Measurements from ENCODE around the gene ASS1. TPM values are rescaled to one million over a fixed set of nuclear protein-coding genes. Genes with fewer than 3 reads are reported as not detected.

ASS1 gene
- total RNA-seq, 1 donor from 2014 or later: 109 TPM

DNA sequence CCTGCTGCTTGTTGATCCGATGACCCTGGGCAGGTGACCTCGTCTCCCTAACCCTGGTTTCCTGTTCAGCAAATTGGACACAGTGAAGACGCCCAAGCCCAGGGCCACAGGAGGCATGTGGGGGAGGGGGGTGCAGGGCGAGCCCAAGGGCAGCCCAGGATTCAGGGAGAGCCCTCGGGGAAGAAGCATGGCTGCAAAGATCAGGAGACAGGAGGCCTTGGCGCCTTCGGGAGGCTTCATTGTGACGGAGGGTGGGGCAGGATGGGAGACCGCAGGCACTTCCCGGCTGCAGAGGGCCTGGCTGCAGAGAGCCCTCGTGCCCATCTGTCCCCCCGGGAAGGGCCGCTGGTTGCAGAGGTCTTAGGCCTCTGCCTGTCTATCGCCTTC lies 6.2 kb downstream of the ASS1 start:
- H3K9ac ChIP-seq (ENCODE audit: low read depth in 1 of 3, low read length in 3 of 3): no peak overlapping the region

DNA sequence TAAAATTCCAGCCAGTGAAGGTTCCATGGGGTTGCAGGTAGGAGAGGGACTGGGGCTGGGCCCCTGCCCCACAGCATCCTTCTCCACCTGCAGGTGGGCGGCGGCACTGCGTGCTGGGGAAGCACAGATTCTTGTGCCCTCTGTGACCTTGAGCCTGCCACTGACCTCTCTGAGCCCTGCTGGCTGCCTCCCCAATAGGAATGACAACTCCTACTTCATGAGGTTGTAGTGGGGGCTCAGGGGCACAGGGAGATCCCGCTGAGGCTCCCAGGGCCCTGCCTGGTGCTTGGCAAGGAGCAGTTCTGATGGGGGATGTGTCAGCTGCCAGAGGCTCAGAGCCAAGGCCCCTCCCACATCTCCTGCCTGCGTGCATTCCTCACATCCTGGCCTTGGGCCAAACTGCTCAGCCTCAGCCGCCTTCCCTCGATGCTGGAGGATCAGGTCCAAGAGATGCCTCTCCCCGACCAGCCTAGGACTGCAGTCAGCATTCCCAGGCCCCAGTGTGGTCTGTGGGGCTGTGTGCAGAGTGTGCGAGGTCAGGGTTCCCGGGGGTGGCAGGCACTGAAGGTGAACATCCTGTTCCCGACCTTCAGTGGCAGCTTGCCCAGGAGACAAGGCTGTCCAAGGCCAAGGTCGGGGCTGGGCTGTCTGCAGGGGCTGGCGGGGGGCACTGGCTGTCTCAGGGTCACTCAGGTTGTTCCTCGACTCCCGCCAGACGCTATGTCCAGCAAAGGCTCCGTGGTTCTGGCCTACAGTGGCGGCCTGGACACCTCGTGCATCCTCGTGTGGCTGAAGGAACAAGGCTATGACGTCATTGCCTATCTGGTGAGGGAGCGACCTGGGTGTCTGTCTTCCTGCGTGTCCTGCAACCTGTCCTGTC lies 7.0 kb downstream of the ASS1 start:
- H3K27me3 ChIP-seq (ENCODE audit: control insufficient read depth in 3 of 3, insufficient read depth in 3 of 3, low read length in 3 of 3): no peaks in the 10 kb centered on the region
- H3K9ac ChIP-seq (ENCODE audit: low read depth in 1 of 3, low read length in 3 of 3): peak overlapping the region in 1 of 3 donors; percentile 16
- no peaks in the 10 kb centered on the region for H3K36me3 ChIP-seq (ENCODE audit: control insufficient read depth in 3 of 3, insufficient read depth in 3 of 3, low read length in 3 of 3)
- no peak overlapping the region for H3K4me3 ChIP-seq (ENCODE audit: low read length in 3 of 3)
- no peaks in the 10 kb centered on the region for H3K9me3 ChIP-seq (ENCODE audit: control insufficient read depth in 3 of 3, low read length in 3 of 3)
- peaks cover 42 to 49% (median 45%) of the 10 kb centered on the region in 3 donors for H3K4me1 ChIP-seq (ENCODE audit: control insufficient read depth in 3 of 3, insufficient read depth in 3 of 3, low read length in 3 of 3)
- H3K27ac ChIP-seq (ENCODE audit: low read depth, low read length): no peak overlapping the region

More for the DNA sequence above, 6.2 kb downstream of the ASS1 start:
- H3K4me3 ChIP-seq (ENCODE audit: low read length in 3 of 3): no peak overlapping the region
- H3K36me3 ChIP-seq (ENCODE audit: control insufficient read depth in 3 of 3, insufficient read depth in 3 of 3, low read length in 3 of 3): no peaks in the 10 kb centered on the region
- H3K9me3 ChIP-seq (ENCODE audit: control insufficient read depth in 3 of 3, low read length in 3 of 3): no peaks in the 10 kb centered on the region
- no peaks in the 10 kb centered on the region for H3K27me3 ChIP-seq (ENCODE audit: control insufficient read depth in 3 of 3, insufficient read depth in 3 of 3, low read length in 3 of 3)
- peaks cover 49 to 56% (median 52%) of the 10 kb centered on the region in 3 donors for H3K4me1 ChIP-seq (ENCODE audit: control insufficient read depth in 3 of 3, insufficient read depth in 3 of 3, low read length in 3 of 3)
- H3K27ac ChIP-seq (ENCODE audit: low read depth, low read length): no peak overlapping the region

DNA sequence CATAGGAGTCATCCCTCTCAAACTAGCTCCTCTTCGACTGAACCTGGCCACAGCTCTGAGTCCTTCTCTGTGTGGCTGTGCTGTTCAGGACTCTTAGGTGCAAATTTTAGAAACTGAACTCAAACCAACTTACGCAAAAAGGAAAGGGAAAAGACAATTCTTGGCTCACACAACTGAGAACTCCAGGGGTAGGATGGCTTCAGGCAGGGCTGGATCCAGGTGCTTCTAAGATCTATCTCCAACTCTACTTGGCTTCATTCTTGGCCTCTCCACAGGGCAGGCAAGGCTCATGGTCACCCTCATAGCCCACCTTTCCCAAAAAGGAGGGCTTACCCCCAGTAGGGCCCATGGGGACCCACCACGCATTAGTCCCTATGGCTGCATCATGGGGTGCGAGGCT lies 8.1 kb downstream of the ASS1 start:
- peaks cover 31 to 39% (median 34%) of the 10 kb centered on the region in 3 donors for H3K4me1 ChIP-seq (ENCODE audit: control insufficient read depth in 3 of 3, insufficient read depth in 3 of 3, low read length in 3 of 3)
- no peak overlapping the region for H3K4me3 ChIP-seq (ENCODE audit: low read length in 3 of 3)
- no peak overlapping the region for H3K9ac ChIP-seq (ENCODE audit: low read depth in 1 of 3, low read length in 3 of 3)
- H3K27ac ChIP-seq (ENCODE audit: low read depth, low read length): no peak overlapping the region
- no peaks in the 10 kb centered on the region for H3K36me3 ChIP-seq (ENCODE audit: control insufficient read depth in 3 of 3, insufficient read depth in 3 of 3, low read length in 3 of 3)
- no peaks in the 10 kb centered on the region for H3K27me3 ChIP-seq (ENCODE audit: control insufficient read depth in 3 of 3, insufficient read depth in 3 of 3, low read length in 3 of 3)
- H3K9me3 ChIP-seq (ENCODE audit: control insufficient read depth in 3 of 3, low read length in 3 of 3): no peaks in the 10 kb centered on the region

DNA sequence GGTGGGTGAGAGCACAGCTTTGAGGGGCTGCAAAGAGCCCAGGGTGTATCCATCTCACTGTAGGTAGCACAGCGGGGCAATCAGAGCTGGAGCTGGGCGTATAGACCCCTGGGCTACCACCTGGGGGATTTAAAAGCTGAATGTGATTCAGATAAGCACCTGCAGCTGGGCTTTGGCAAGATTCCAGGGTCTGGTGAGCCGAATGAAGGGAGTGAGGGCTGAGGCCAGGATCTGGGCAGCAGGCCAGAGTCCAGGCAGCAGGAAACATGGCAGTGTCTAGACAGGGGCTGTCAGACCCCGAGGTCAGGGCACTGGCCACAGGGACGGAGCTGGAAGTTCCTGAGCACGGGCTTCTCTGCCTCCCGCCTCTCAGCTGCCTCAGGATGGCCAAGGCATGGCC lies 8.7 kb downstream of the ASS1 start:
- Histone ChIP-seq H3K27me3 (ENCODE audit: control insufficient read depth in 3 of 3, insufficient read depth in 3 of 3, low read length in 3 of 3) (no peaks in the 10 kb centered on the region), H3K9me3 (ENCODE audit: control insufficient read depth in 3 of 3, low read length in 3 of 3) (no peaks in the 10 kb centered on the region), H3K9ac (ENCODE audit: low read depth in 1 of 3, low read length in 3 of 3) (no peak overlapping the region), H3K4me3 (ENCODE audit: low read length in 3 of 3) (no peak overlapping the region), H3K36me3 (ENCODE audit: control insufficient read depth in 3 of 3, insufficient read depth in 3 of 3, low read length in 3 of 3) (no peaks in the 10 kb centered on the region), H3K27ac (ENCODE audit: low read depth, low read length) (no peak overlapping the region), H3K4me1 (ENCODE audit: control insufficient read depth in 3 of 3, insufficient read depth in 3 of 3, low read length in 3 of 3) (peaks cover 27 to 32% (median 30%) of the 10 kb centered on the region in 3 donors)

DNA sequence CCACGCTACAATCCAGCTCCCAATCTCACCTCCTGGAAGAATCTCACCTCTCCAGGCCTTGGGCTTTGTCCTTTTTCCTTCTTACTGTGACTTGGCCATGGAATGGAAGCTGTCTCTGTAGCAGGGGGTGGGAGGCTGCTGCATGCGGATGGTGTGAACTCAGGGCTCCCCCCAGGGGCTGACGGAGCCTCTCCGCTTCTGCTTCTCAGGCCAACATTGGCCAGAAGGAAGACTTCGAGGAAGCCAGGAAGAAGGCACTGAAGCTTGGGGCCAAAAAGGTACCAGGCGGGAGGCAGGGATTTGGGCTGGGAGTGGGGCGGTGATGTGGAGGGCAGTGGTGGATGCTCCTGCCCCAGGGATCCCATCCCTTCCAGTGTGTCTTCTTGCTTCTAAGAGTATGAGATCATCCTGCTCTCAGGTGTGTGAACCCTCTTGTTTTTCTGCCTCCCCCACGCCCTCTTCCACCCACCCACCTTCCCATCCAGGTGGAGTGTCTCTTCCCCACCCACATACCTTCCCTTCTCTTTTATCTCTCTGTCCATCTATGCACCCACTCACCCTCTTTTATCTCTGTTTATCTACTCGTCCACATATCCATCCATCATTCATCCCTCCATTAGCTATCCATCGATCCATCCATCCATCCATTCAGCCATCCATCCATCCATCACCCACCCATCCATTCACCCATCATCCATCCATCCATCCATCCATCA lies 9.5 kb downstream of the ASS1 start:
- Histone ChIP-seq H3K9ac (ENCODE audit: low read depth in 1 of 3, low read length in 3 of 3) (no peak overlapping the region), H3K36me3 (ENCODE audit: control insufficient read depth in 3 of 3, insufficient read depth in 3 of 3, low read length in 3 of 3) (peaks cover 0 to 2% (median 0%) of the 10 kb centered on the region in 3 donors), H3K9me3 (ENCODE audit: control insufficient read depth in 3 of 3, low read length in 3 of 3) (no peaks in the 10 kb centered on the region), H3K4me1 (ENCODE audit: control insufficient read depth in 3 of 3, insufficient read depth in 3 of 3, low read length in 3 of 3) (peaks cover 27 to 30% (median 29%) of the 10 kb centered on the region in 3 donors), H3K27me3 (ENCODE audit: control insufficient read depth in 3 of 3, insufficient read depth in 3 of 3, low read length in 3 of 3) (no peaks in the 10 kb centered on the region), H3K4me3 (ENCODE audit: low read length in 3 of 3) (no peak overlapping the region), H3K27ac (ENCODE audit: low read depth, low read length) (no peak overlapping the region)

DNA sequence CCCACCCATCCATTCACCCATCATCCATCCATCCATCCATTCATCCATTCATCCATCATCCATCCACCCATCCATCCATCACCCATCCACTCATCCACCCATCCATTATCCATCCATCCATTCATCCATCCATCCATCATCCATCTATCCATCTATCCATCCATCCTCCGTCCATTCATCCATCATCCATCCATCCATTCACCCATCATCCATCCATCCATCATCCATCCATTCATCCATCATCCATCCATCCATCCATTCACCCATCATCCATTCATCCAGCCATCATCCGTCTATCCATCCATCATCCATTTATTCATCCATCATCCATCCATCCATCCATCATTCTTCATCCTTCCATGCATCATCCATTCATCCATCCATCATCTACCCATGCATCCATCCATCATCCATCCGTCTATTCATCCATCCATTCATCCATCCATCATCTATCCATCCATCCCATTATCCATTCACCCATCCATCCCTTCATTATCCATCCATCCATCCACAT lies 10.1 kb downstream of the ASS1 start:
- H3K9me3 ChIP-seq (ENCODE audit: control insufficient read depth in 3 of 3, low read length in 3 of 3): no peaks in the 10 kb centered on the region
- no peak overlapping the region for H3K9ac ChIP-seq (ENCODE audit: low read depth in 1 of 3, low read length in 3 of 3)
- no peak overlapping the region for H3K4me3 ChIP-seq (ENCODE audit: low read length in 3 of 3)
- H3K27ac ChIP-seq (ENCODE audit: low read depth, low read length): no peak overlapping the region
- H3K27me3 ChIP-seq (ENCODE audit: control insufficient read depth in 3 of 3, insufficient read depth in 3 of 3, low read length in 3 of 3): peaks cover 0 to 3% (median 0%) of the 10 kb centered on the region in 3 donors
- H3K4me1 ChIP-seq (ENCODE audit: control insufficient read depth in 3 of 3, insufficient read depth in 3 of 3, low read length in 3 of 3): peaks cover 27 to 30% (median 28%) of the 10 kb centered on the region in 3 donors
- H3K36me3 ChIP-seq (ENCODE audit: control insufficient read depth in 3 of 3, insufficient read depth in 3 of 3, low read length in 3 of 3): peaks cover 0 to 2% (median 0%) of the 10 kb centered on the region in 3 donors

DNA sequence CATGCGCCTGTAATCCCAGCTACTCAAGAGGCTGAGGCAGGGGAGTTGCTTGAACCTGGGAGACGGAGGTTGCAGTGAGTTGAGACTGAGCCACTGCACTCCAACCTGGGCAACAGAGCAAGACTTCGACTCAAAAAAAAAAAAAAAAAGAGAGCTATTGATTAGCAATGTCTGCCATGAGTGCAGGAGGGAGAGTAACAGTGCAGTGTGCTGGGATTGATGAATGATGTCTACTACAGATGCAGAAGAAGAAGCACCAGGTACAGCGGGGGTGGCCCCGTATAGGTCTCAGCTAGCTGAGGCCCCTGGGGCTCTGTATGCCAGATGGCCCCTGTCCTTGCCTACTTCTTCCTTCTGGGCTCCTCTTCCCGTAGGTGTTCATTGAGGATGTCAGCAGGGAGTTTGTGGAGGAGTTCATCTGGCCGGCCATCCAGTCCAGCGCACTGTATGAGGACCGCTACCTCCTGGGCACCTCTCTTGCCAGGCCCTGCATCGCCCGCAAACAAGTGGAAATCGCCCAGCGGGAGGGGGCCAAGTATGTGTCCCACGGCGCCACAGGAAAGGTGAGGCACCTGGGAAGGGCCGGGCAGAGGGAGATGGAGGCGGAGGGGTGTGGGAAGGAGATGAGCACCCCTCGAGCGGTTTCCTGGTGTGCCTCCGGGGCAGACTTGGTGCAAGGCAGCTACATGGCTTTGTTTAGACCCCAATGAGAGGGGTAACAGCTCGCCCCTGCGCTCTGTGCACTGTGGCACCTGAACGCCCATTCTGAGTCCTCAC lies 13.5 kb downstream of the ASS1 start:
- Histone ChIP-seq H3K36me3 (ENCODE audit: control insufficient read depth in 3 of 3, insufficient read depth in 3 of 3, low read length in 3 of 3) (peaks cover 0 to 2% (median 0%) of the 10 kb centered on the region in 3 donors), H3K4me1 (ENCODE audit: control insufficient read depth in 3 of 3, insufficient read depth in 3 of 3, low read length in 3 of 3) (peaks cover 0 to 8% (median 6%) of the 10 kb centered on the region in 3 donors), H3K9me3 (ENCODE audit: control insufficient read depth in 3 of 3, low read length in 3 of 3) (no peaks in the 10 kb centered on the region), H3K4me3 (ENCODE audit: low read length in 3 of 3) (no peak overlapping the region), H3K27ac (ENCODE audit: low read depth, low read length) (no peak overlapping the region), H3K27me3 (ENCODE audit: control insufficient read depth in 3 of 3, insufficient read depth in 3 of 3, low read length in 3 of 3) (peaks cover 0 to 11% (median 0%) of the 10 kb centered on the region in 3 donors), H3K9ac (ENCODE audit: low read depth in 1 of 3, low read length in 3 of 3) (no peak overlapping the region)

DNA sequence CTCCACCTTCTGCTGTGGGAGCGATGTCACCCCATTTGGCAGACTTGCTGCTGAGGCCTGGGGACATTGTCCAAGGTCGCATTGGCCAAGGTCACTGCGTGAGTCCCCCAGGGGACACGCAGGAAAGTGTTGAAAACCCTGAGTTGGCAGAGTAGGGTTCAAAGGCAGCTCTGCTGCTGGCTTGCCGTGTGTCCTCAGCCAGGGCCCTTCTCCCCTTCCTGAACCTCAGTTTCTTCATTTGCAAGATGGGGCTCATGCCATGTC lies 14.0 kb downstream of the ASS1 start:
- no peaks in the 10 kb centered on the region for H3K9me3 ChIP-seq (ENCODE audit: control insufficient read depth in 3 of 3, low read length in 3 of 3)
- H3K9ac ChIP-seq (ENCODE audit: low read depth in 1 of 3, low read length in 3 of 3): no peak overlapping the region
- peaks cover 0 to 3% (median 3%) of the 10 kb centered on the region in 3 donors for H3K4me1 ChIP-seq (ENCODE audit: control insufficient read depth in 3 of 3, insufficient read depth in 3 of 3, low read length in 3 of 3)
- peaks cover 0 to 11% (median 0%) of the 10 kb centered on the region in 3 donors for H3K27me3 ChIP-seq (ENCODE audit: control insufficient read depth in 3 of 3, insufficient read depth in 3 of 3, low read length in 3 of 3)
- no peak overlapping the region for H3K4me3 ChIP-seq (ENCODE audit: low read length in 3 of 3)
- H3K27ac ChIP-seq (ENCODE audit: low read depth, low read length): no peak overlapping the region
- peaks cover 0 to 2% (median under 1%) of the 10 kb centered on the region in 3 donors for H3K36me3 ChIP-seq (ENCODE audit: control insufficient read depth in 3 of 3, insufficient read depth in 3 of 3, low read length in 3 of 3)

DNA sequence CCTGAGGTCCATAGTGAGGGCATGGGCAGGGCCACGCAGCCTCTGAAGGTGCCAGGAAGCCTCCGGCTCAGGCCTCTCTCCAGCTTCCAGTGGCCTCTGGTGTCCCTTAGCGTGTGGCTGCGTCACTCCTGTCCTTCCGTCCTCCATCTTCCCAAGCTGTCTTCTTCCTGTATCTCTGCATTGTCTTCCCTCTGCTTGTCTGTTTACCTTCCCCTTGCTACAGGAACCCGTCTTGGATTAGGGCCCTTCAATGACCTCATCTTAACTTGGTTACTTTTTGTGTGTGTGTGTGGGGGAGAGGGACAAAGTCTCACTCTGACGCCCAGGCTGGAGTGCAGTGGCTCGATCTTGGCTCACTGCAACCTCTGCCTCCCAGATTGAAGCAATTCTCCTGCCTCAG lies 14.4 kb downstream of the ASS1 start:
- H3K27me3 ChIP-seq (ENCODE audit: control insufficient read depth in 3 of 3, insufficient read depth in 3 of 3, low read length in 3 of 3): peaks cover 0 to 11% (median 0%) of the 10 kb centered on the region in 3 donors
- no peak overlapping the region for H3K27ac ChIP-seq (ENCODE audit: low read depth, low read length)
- peaks cover 0 to 2% (median 0%) of the 10 kb centered on the region in 3 donors for H3K4me1 ChIP-seq (ENCODE audit: control insufficient read depth in 3 of 3, insufficient read depth in 3 of 3, low read length in 3 of 3)
- no peaks in the 10 kb centered on the region for H3K9me3 ChIP-seq (ENCODE audit: control insufficient read depth in 3 of 3, low read length in 3 of 3)
- peaks cover under 1 to 4% (median 2%) of the 10 kb centered on the region in 3 donors for H3K36me3 ChIP-seq (ENCODE audit: control insufficient read depth in 3 of 3, insufficient read depth in 3 of 3, low read length in 3 of 3)
- H3K4me3 ChIP-seq (ENCODE audit: low read length in 3 of 3): no peak overlapping the region
- H3K9ac ChIP-seq (ENCODE audit: low read depth in 1 of 3, low read length in 3 of 3): no peak overlapping the region
